ENCODE data around the gene GXYLT1.

DNA sequence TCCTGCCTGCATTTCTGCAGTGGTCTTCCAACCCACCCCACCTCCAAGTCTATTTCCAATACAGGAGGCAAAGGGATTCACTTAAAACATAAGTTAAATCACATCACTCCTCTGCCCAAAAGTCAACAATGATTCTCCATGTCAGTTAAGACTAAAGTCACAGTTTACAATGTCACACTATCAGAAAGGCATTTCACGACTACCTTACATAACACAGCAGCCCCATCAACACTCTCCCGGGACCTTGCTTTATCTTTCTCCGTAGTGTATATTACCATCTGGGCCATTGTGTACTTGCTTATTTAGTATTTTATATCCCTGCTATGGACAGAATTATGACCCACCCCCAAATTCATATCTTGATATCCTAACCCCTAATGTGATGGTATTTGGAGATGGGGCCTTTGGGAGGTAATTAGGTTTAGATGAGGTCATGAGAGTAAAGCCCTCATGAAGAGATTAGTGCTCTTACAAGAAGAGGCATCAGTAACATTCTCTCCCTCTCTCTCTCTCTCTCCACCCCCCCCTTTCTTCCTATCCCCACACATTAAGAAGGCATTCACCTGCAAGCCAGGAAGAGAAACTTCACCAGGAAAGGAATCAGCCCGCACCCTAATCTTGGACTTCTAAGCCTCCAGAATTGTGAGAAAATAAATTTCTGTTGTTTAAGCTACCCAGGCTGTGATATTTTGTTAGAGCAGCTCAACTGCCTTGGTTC lies 112.7 kb downstream of the GXYLT1 start:
- TF ChIP-seq CTCF (IDR thresholded peaks at IDR 0.05) (no peak), POLR2A (IDR thresholded peaks at IDR 0.05) (no peak)
